ENCODE measurements around the gene PLK2. TPM values are rescaled to one million over a fixed set of nuclear protein-coding genes. Genes with fewer than 3 reads are reported as not detected.

PLK2 gene
- total RNA-seq, 6 donors from 2014 or later = 29.4 to 82.5 (median 59.2) TPM

- H3K4me3 ChIP-seq = peak overlapping the region; percentile 53 to 86 (median 70)
- TF ChIP-seq POLR2A (IDR thresholded peaks at IDR 0.05) (no peak), EP300 (IDR thresholded peaks at IDR 0.05) (no peak), POLR2AphosphoS5 (IDR thresholded peaks at IDR 0.05) (no peak), CTCF (IDR thresholded peaks at IDR 0.05) (peak; percentile 43 to 82 (median 68))
- H3K4me1 ChIP-seq = peaks cover 0 to 4% (median 2%) of the 10 kb centered on the region in 4 donors
- no peaks in the 10 kb centered on the region for H3K27me3 ChIP-seq
- peaks cover 0 to 15% (median 0%) of the 10 kb centered on the region in 4 donors for H3K36me3 ChIP-seq
- DNase-seq (peak in 1 of 2 donors; percentile 93), ATAC-seq (ENCODE audit: low FRiP score in 2 of 2) (peak; percentile 92 to 94)
- 10 to 19% methylated on average over 8 to 20 of the region's 30 CpGs for WGBS, 2 donors
- H3K9me3 ChIP-seq = no peaks in the 10 kb centered on the region
- H3K27ac ChIP-seq = peak overlapping the region; percentile 92 to 97 (median 94)
These were observed 923 bp upstream of the PLK2 start for GRCh38 chr5:58460732-58461286.

DNA sequence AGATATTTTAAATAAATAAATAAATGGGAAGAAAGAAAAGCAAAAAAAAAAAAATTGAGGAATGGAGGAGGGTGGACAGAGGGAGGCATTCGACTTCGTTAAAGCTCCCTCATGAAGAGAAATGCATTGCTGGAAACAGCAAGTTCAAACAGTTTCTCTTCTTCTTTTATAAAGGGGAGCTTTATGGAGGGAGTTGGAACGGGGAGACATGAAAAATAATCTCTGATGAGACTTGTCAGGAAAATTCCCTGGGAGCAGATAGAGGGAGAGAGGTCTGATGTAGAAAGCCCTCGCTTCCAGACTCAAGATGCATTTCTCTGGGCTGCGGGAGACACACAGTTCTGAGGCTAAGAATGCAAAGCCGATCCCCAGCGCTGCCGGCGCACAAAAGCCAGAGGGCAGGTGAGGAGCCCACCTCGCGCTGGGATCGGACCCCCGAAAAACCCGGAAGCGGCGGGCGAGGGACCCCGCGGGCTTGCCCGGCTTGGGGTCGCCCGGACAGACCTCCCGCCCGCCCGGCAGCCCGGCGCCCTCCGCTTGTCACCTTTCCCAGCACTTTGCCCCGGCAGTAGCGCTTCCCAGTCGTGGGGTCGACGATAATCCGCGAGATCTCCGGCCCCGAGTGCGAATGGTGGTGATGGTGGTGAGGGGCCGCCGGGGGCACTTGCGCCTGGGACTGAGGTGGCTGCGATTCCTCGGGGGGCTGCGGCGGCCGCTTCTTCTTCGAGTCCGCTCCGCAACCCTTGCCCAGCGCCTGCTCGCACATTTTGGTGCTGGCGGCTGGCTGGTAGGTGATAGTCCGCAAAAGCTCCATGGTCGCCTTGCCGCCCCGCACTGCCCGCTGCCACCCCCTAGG, 512 bp downstream of the PLK2 start:
- TF ChIP-seq EP300 (IDR thresholded peaks at IDR 0.05) (no peak), POLR2A (IDR thresholded peaks at IDR 0.05) (peak in 1 of 4 donors; percentile 77)
- H3K27ac ChIP-seq = peak overlapping the region; percentile 92 to 97 (median 94)
- ATAC-seq (ENCODE audit: low FRiP score in 2 of 2) = peak; percentile 4 to 25

GRCh38 chr5:58458743-58459145, 1.1 kb downstream of the PLK2 start:
- Histone ChIP-seq H3K9me3 (no peaks in the 10 kb centered on the region), H3K36me3 (peaks cover 0 to 36% (median 6%) of the 10 kb centered on the region in 4 donors), H3K4me1 (peaks cover 0 to 4% (median 2%) of the 10 kb centered on the region in 4 donors), H3K4me3 (peak overlapping the region; percentile 53 to 86 (median 70)), H3K27me3 (no peaks in the 10 kb centered on the region), H3K27ac (peak overlapping the region in 3 of 4 donors; percentile 93 to 97 (median 95))
- DNase-seq (no peak), ATAC-seq (ENCODE audit: low FRiP score in 2 of 2) (no peak)
- WGBS, 2 donors = 6 to 11% methylated on average over 9 of the region's 9 CpGs
- TF ChIP-seq POLR2A (IDR thresholded peaks at IDR 0.05) (no peak), CTCF (IDR thresholded peaks at IDR 0.05) (no peak), EP300 (IDR thresholded peaks at IDR 0.05) (no peak), POLR2AphosphoS5 (IDR thresholded peaks at IDR 0.05) (no peak)

More for the DNA sequence above, 512 bp downstream of the PLK2 start:
- H3K36me3 ChIP-seq = peaks cover 0 to 30% (median 2%) of the 10 kb centered on the region in 4 donors
- peak overlapping the region; percentile 53 to 86 (median 70) for H3K4me3 ChIP-seq
- no peaks in the 10 kb centered on the region for H3K9me3 ChIP-seq
- H3K27me3 ChIP-seq = no peaks in the 10 kb centered on the region
- H3K4me1 ChIP-seq = peaks cover 0 to 4% (median 2%) of the 10 kb centered on the region in 4 donors
- DNase-seq = peak; percentile 32 to 89
- WGBS, 2 donors = 0 to 3% methylated on average over 40 to 43 of the region's 57 CpGs

- peaks cover 0 to 4% (median 2%) of the 10 kb centered on the region in 4 donors for H3K4me1 ChIP-seq
- WGBS, 2 donors = 32 to 39% methylated on average over 7 of the region's 7 CpGs
- peak overlapping the region in 3 of 4 donors; percentile 93 to 97 (median 95) for H3K27ac ChIP-seq
- no peaks in the 10 kb centered on the region for H3K9me3 ChIP-seq
- TF ChIP-seq POLR2A (IDR thresholded peaks at IDR 0.05) = no peak
- TF ChIP-seq CTCF (IDR thresholded peaks at IDR 0.05) = no peak
- TF ChIP-seq EP300 (IDR thresholded peaks at IDR 0.05) = no peak
- TF ChIP-seq POLR2AphosphoS5 (IDR thresholded peaks at IDR 0.05) = no peak
- peak overlapping the region; percentile 53 to 86 (median 70) for H3K4me3 ChIP-seq
- H3K36me3 ChIP-seq = peaks cover 0 to 40% (median 6%) of the 10 kb centered on the region in 4 donors
- no peak for ATAC-seq (ENCODE audit: low FRiP score in 2 of 2)
- no peaks in the 10 kb centered on the region for H3K27me3 ChIP-seq
- no peak for DNase-seq
These were observed 1.6 kb downstream of the PLK2 start for GRCh38 chr5:58458141-58458742.

GRCh38 chr5:58457050-58457449, 2.8 kb downstream of the PLK2 start:
- Histone ChIP-seq H3K27ac (peak overlapping the region in 1 of 4 donors; percentile 2), H3K36me3 (peaks cover 0 to 43% (median 6%) of the 10 kb centered on the region in 4 donors), H3K27me3 (no peaks in the 10 kb centered on the region), H3K4me3 (peak overlapping the region in 3 of 4 donors; percentile 53 to 86 (median 64)), H3K4me1 (peaks cover 0 to 4% (median 1%) of the 10 kb centered on the region in 4 donors), H3K9me3 (no peaks in the 10 kb centered on the region)
- DNase-seq = no peak
- ATAC-seq (ENCODE audit: low FRiP score in 2 of 2) = no peak
- WGBS, 2 donors = 57 to 67% methylated on average over 4 of the region's 4 CpGs
- TF ChIP-seq CTCF (IDR thresholded peaks at IDR 0.05) = no peak
- TF ChIP-seq POLR2A (IDR thresholded peaks at IDR 0.05) = no peak
- no peak for TF ChIP-seq EP300 (IDR thresholded peaks at IDR 0.05)
